NCI-H2196 treated with DMSO at 0.1 percent for 48 hours (cell line): Measurements from ENCODE around the gene CGREF1.

Experiments
- DNase-seq: peaks from one replicate; lab custom pipeline; 2025; ENCODE audit not compliant: unreplicated experiment; lab: John Stamatoyannopoulos, UW

Gene CGREF1

GRCh38 chr2:27050996-27051901 is 67.7 kb downstream of the CGREF1 start, which contains the start of gene AGBL5:
AGBL5 (plus strand) TSS chr2:27051668; CDS start chr2:27052959, 1,291 bp downstream.
- peak; percentile 80 for DNase-seq
